ENCODE measurements around the gene RABGAP1L.

The RABGAP1L gene

DNA sequence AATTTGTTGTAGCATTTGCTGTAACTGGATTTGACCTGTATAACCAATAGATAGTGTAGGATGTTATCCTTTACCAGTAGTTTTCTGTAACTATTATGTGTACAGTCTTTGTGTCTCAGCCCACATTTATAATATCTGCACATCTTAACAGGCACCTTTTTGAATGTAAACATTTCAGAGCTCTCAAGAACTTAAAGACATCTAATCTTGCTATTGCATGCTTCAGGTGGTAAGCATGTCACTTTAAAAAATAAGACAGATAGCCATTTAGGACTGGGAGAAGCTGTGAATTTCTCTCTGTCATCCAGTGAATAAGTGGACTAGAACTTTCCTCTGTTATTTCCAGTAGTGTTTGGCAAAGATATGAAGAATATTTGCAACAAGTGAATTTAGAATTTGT lies 265.8 kb downstream of the RABGAP1L start:
- H3K4me3 ChIP-seq (ENCODE audit: low read depth, low read length) = no peak overlapping the region
- no peak for TF ChIP-seq CTCF (IDR thresholded peaks at IDR 0.05; ENCODE audit: insufficient read depth, low read length, missing control alignments)
- DNase-seq (ENCODE audit: low read depth, low spot score) = no peak
- CTCF ChIA-PET = no interaction called here
- POLR2A ChIA-PET = no interaction called here

GRCh38 chr1:174426153-174426552 lies 266.8 kb downstream of the RABGAP1L start:
- ChIA-PET POLR2A (no interaction called here), CTCF (interaction anchor here (0.7 kb wide), 1 partner anchor 164 kb away, joined by 3 read pairs; no protein-coding TSS in a partner anchor)
- no peak for TF ChIP-seq CTCF (IDR thresholded peaks at IDR 0.05; ENCODE audit: insufficient read depth, low read length, missing control alignments)
- no peak overlapping the region for H3K4me3 ChIP-seq (ENCODE audit: low read depth, low read length)
- no peak for DNase-seq (ENCODE audit: low read depth, low spot score)

DNA sequence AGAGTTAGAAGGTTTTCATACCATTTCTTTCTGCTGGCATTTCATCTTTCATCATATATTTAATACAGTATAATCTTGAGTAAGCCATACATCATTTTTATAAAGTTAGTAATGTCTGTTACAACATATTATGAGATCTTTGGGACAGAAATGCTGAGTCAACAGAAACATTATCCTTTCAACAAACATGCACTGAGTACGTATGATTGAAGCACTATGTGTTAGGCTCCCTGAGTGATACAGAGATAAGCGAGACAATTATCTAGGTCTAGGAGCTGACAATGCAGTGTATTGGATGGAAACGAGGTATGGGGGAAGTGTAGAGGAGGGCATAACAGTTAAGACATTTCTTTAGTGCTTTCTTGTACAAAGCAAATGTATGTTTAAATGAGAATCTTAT lies 268.7 kb downstream of the RABGAP1L start:
- H3K4me3 ChIP-seq (ENCODE audit: low read depth, low read length) = no peak overlapping the region
- ChIA-PET CTCF (no interaction called here), POLR2A (no interaction called here)
- DNase-seq (ENCODE audit: low read depth, low spot score) = no peak
- no peak for TF ChIP-seq CTCF (IDR thresholded peaks at IDR 0.05; ENCODE audit: insufficient read depth, low read length, missing control alignments)

GRCh38 chr1:174428739-174429138 lies 269.4 kb downstream of the RABGAP1L start:
- H3K4me3 ChIP-seq (ENCODE audit: low read depth, low read length) = no peak overlapping the region
- POLR2A ChIA-PET = no interaction called here
- TF ChIP-seq CTCF (IDR thresholded peaks at IDR 0.05; ENCODE audit: insufficient read depth, low read length, missing control alignments) = no peak
- DNase-seq (ENCODE audit: low read depth, low spot score) = no peak
- CTCF ChIA-PET = interaction anchor here (0.9 kb wide), 1 partner anchor 18 kb away, joined by 3 read pairs; no protein-coding TSS in a partner anchor

- no peak overlapping the region for H3K4me3 ChIP-seq (ENCODE audit: low read depth, low read length)
- TF ChIP-seq CTCF (IDR thresholded peaks at IDR 0.05; ENCODE audit: insufficient read depth, low read length, missing control alignments) = no peak
- DNase-seq (ENCODE audit: low read depth, low spot score) = peak; percentile 54
- ChIA-PET POLR2A (no interaction called here), CTCF (no interaction called here)
Observed at GRCh38 chr1:174433451-174433850, 274.1 kb downstream of the RABGAP1L start.

- DNase-seq (ENCODE audit: low read depth, low spot score) = no peak
- CTCF ChIA-PET = no interaction called here
- no peak overlapping the region for H3K4me3 ChIP-seq (ENCODE audit: low read depth, low read length)
- TF ChIP-seq CTCF (IDR thresholded peaks at IDR 0.05; ENCODE audit: insufficient read depth, low read length, missing control alignments) = no peak
- POLR2A ChIA-PET = no interaction called here
Observed at GRCh38 chr1:174445351-174445750, 286.0 kb downstream of the RABGAP1L start.
